ENCODE measurements around the gene COL23A1.

DNA sequence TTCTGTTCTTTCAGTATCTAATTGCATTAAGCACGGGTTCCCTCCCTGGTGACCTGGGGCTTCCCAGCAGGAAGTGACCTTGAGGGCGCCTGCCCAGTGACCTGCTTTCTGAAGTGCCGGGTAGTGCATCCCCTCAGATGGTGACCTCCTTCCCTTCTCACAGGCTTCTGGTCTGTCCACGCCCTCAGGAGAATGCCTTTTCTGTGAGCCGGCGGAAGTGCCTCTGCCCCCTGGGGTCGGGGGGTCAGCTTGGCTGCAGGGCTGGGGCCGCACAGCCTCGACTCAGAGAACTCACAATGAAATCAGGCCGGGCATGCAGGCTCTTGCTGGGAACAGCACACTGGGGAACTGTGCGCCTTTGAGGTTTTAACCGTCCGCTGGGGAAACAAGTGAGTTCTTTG is 233.1 kb downstream of the COL23A1 start:
- TF ChIP-seq, protein P1, sequence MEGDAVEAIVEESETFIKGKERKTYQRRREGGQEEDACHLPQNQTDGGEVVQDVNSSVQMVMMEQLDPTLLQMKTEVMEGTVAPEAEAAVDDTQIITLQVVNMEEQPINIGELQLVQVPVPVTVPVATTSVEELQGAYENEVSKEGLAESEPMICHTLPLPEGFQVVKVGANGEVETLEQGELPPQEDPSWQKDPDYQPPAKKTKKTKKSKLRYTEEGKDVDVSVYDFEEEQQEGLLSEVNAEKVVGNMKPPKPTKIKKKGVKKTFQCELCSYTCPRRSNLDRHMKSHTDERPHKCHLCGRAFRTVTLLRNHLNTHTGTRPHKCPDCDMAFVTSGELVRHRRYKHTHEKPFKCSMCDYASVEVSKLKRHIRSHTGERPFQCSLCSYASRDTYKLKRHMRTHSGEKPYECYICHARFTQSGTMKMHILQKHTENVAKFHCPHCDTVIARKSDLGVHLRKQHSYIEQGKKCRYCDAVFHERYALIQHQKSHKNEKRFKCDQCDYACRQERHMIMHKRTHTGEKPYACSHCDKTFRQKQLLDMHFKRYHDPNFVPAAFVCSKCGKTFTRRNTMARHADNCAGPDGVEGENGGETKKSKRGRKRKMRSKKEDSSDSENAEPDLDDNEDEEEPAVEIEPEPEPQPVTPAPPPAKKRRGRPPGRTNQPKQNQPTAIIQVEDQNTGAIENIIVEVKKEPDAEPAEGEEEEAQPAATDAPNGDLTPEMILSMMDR (conservative IDR thresholded peaks at IDR 0.05 in 1 of 2, IDR thresholded peaks at IDR 0.05 in 1 of 2; ENCODE audit: low read depth in 1 of 2, low read length in 2 of 2), result no peak
- TF ChIP-seq EZH2 (IDR thresholded peaks at IDR 0.05; ENCODE audit: low read length, missing control alignments), result no peak

Data from fibroblast of lung (primary cell).